GM19238 (cell line): ENCODE data around the gene RNF213.
A peak's percentile ranks its signal among the peaks of the same experiment; 100 is the strongest.

Experiments used
- DNase-seq: peaks from one replicate; pipeline ENCODE4 v3.0.0; 2011; ENCODE audit warnings: low spot score; ENCODE audit not compliant: insufficient read length

Gene RNF213

GRCh38 chr17:80414508-80414802, 153.8 kb downstream of the RNF213 start:
- no peak for DNase-seq

- peak; percentile 100 for DNase-seq
Observed at GRCh38 chr17:80414803-80415625, 154.4 kb downstream of the RNF213 start, which contains the start of gene ENDOV. TSS of gene ENDOV (plus strand) at chr17:80415167. CDS start at chr17:80415195, 28 bp downstream.

GRCh38 chr17:80415626-80416137, 155.0 kb downstream of the RNF213 start:
- DNase-seq: no peak

DNA sequence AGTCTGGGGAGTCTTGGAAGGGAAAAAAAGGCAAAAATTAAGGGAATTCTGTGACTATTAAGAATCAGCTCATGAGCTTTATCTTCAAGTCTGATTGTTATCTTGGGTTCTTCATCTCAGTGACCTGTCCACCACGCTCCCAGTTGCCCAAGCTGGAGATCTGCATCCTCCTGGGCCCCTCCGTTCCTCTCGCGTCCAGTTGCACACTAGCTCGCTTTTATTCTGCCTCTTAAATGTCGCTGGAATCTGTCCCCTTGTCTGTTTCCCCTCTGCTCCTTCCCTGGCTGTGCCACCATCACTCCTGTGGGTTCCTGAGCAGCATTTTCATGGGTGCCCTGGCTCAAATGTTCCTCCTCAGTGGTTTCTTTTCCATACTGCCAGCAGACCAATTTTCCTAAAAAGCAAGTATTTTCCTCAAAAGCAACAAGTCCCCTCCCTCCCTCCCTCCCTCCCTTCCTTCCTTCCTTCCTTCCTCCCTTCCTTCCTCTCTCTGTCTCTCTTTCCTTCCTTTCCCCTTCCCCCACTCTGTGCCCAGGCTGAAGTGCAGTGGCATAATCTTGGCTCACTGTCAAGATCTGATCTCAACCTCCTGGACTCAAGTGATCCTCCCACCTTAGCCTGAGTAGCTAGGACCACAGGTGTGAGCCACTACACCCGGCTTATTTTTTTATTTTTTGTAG, 155.7 kb downstream of the RNF213 start:
- no peak for DNase-seq

- no peak for DNase-seq
Observed at GRCh38 chr17:80416940-80417293, 156.3 kb downstream of the RNF213 start.

GRCh38 chr17:80418589-80418988, 157.9 kb downstream of the RNF213 start:
- DNase-seq: no peak

- no peak for DNase-seq
Observed at GRCh38 chr17:80419255-80419654, 158.6 kb downstream of the RNF213 start.

- DNase-seq: no peak
Observed at GRCh38 chr17:80421381-80422090, 160.9 kb downstream of the RNF213 start.

- DNase-seq: no peak
Observed at GRCh38 chr17:80422276-80422675, 161.6 kb downstream of the RNF213 start.

DNA sequence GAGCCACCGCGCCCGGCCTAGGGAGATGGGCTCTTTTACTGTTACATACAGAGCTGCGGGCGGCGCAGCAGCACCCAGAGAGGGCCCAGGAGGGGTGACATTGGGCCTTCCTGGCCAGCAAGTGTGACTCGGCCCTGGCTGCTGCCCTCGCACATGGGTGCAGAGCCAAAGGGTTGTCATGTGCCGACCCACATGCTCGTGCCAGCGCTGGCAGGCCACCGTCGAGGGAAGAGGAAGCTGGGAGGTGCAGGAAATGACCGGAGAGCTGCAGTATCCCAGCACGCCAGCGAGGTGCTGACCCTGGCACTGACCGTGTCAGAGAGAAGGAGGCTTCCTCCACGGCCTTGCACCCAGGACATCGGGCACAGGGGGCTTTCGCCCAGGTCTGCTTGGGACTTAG, 162.3 kb downstream of the RNF213 start:
- no peak for DNase-seq

DNA sequence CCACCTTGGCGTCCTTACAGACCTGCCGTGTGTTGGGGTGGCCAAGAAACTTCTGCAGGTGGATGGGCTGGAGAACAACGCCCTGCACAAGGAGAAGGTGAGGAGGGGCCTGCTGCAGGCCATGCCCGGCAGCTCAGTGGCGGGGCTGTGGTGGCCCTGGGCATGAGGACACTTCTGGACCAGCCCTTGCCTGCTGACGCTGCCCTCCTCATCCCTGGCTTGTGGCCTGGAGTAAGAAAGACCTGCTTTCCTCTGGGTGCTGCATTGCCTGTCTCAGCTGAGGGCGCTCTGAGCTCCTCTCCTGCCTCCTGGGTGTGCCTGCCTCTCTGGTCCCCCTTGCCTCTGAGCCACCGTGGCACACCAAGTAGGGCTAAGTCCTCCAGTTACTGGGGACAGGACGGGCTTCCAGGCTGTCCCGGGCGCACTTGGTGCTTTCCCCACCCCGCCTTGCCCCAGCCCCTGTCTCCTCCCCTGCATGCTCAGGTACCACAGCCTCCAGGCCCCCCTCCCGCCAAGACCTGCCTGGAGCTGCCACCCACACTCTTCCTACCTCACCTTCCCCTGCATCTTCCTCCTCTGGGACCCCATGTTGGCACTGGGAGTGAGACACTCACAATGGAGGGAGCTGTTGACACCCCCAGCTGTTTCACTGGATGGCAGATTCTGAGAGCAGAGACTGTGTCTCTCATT, 163.0 kb downstream of the RNF213 start:
- no peak for DNase-seq

DNA sequence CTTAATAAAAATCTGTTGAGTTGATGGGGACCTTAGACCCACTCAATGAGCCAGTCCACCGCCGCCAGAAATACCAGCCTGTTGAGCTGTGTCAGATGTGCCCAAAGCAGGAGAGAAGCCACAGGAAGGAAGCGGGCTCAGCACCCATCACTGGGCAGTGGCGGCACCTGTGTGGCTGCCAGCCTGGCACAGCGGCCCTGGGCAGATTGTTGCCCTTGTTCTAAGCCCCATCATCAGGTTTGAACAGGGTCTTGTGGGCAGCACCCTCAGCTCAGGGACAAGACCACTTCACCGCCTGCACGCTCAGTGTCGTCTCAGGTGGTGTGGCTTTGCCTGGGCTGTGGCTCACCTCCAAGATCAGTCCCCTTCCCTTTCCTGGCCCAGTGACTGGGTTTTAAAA, 163.6 kb downstream of the RNF213 start:
- DNase-seq: no peak

DNA sequence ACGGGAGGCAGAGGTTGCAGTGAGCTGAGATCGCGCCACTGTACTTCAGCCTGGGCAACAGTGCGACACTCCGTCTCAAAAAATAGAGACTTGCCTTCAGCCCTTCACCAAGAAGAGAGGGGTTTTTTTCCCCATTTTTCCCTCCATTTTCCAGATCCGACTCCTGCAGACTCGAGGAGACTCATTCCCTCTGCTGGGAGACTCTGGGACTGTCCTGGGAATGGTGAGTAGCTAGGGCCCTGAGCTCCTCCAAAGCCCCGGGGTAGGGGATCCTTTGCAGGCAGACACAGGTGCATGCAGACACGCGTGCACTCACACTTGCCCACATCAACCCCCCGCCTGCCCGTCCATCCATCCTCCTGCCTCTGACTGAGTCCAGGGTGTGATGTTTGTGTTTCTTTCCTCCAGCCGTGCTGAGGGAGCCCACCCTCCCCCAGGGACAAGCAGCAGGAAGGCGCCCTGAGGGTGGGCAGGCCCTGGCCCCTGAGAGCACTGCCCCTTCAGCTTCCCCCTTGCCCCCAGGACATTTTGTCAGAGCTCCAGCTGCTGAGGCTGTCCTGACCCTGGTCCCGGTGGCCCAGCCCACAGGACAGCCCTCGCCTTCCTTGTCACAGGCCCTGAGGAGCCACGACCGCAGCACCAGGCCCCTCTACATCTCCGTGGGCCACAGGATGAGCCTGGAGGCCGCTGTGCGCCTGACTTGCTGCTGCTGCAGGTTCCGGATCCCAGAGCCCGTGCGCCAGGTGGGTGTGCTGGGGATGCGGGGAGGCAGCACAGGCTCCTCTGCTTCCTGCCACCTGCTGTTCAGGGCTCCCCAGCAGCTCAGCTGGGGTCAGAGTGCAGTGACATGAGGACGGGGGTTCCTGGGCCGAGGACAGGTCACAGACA, 164.5 kb downstream of the RNF213 start:
- no peak for DNase-seq

DNA sequence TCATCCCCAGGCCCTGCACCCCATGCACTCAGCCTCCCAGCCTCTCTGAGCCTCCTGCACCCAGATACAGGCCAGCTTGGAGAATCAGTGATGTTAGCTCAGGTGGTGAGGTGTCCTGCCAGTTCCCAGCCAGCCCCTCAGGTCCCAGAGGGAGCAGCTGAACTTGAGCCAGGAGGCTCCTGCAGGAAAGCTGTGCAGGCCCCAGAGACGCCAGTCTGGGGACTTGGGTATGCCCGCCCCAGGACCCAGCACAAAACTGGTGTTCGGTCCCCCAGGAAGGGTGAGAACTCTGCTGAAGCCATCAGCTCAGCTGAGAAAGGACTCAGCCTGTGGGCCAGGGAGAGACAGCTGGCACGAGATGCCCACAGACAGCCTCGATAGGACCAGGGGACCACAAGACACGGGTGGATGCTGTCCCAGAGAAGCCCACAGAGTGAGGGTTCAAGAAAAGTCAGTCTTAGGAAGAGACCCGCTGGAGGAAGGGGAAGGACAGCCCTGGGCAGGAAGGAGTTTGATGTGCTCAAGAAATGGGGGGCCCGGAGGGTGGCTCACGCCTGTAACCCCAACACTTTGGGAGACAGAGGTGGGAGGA, 165.3 kb downstream of the RNF213 start:
- no peak for DNase-seq

DNA sequence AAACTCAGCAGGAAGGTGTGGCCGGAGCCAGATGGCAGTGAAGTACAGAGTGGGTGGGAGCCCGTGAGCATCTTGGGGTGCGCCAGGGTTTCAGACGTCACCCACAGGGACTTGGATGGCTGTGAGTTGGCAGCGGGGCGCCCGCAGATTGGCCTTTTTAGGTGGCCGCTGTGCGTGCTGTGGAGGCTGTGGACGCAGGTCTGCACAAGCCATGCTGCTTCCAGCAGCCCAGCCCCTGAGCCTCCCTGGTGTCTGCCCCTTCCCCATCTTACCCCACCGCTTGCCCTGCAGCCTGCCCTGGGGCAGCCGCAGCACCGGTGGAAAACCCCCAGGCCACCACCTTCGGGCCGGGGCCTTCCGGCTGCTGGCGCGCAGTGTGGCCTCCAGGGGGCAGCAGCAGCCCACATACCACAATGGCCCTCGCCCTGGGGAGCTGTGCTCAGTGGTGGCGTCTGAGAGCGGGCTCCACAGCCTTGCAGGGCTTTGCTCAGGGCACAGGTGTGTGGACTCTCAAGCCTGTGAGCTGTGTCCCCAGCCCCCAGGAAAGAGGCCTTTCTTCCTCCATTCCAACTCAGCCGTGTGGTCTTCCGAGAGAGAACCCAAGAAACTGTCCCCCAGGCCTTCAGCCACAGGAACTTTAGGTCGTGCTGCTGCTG, 166.1 kb downstream of the RNF213 start:
- DNase-seq: peak; percentile 95

GRCh38 chr17:80427366-80428282, 167.0 kb downstream of the RNF213 start:
- DNase-seq: no peak

GRCh38 chr17:80428363-80428762, 167.7 kb downstream of the RNF213 start:
- no peak for DNase-seq

GRCh38 chr17:80428796-80429195, 168.1 kb downstream of the RNF213 start:
- no peak for DNase-seq
